GM12864 (cell line): ENCODE measurements around the gene NAA80.
"Not testable (repeated sequence)": the region's sequence is repeated elsewhere in the genome, so short reads cannot be mapped to it uniquely, and the experiment has no call there.

Source experiments
- DNase-seq: peaks from one replicate; pipeline ENCODE4 v3.0.0-alpha.2; 2011; ENCODE audit warnings: low read depth
- H3K4me3 ChIP-seq: 2 replicates; pipeline ENCODE4 v1.5.1; 2011; ENCODE audit warnings: mild to moderate bottlenecking, low read depth, low read length, control low read depth
- CTCF ChIP-seq: IDR thresholded peaks from 2 replicates; pipeline ENCODE4 v1.5.1; 2011; ENCODE audit warnings: low read depth, mild to moderate bottlenecking, moderate library complexity, low read length, control low read depth, inconsistent platforms; ENCODE audit errors: missing control alignments

NAA80 gene

DNA sequence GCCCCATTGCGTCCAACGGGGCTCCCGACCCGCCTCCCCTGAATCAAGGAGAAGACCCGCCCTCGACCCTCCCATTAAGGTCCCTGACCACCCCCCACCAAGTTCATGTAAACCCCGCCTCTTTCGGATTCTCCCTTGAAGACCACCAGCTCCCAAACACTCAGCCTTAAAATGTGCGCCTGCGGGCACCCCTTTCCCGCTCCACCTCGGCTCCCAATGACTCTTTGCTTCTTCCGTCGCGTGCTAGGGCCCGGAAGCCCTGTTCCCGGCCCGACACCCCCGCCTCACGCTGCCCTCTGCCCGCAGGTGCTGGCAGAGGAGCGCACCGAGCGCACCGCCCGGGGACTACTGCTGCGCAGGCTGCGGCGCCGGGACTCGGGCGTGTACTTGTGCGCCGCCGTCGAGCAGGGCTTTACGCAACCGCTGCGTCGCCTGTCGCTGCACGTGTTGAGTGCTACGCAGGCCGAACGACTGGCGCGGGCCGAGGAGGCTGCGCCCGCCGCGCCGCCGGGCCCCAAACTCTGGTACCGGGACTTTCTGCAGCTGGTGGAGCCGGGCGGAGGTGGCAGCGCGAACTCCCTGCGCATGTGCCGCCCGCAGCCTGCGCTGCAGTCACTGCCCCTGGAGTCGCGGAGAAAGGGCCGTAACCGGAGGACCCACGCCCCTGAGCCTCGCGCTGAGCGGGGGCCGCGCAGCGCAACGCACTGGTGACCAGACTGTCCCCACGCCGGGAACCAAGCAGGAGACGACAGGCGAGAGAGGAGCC, 23.0 kb downstream of the NAA80 start:
- H3K4me3 ChIP-seq, result no peak overlapping the region
- no peak for DNase-seq
- TF ChIP-seq CTCF, result no peak

GRCh38 chr3:50275141-50275995, 23.8 kb downstream of the NAA80 start:
- no peak for DNase-seq
- no peak for TF ChIP-seq CTCF
- H3K4me3 ChIP-seq, result no peak overlapping the region

GRCh38 chr3:50274371-50275104, 24.7 kb downstream of the NAA80 start:
- TF ChIP-seq CTCF, result peak; percentile 80
- DNase-seq, result peak; percentile 34
- H3K4me3 ChIP-seq, result no peak overlapping the region

GRCh38 chr3:50273689-50274065, 25.5 kb downstream of the NAA80 start:
- no peak for TF ChIP-seq CTCF
- H3K4me3 ChIP-seq, result no peak overlapping the region

DNA sequence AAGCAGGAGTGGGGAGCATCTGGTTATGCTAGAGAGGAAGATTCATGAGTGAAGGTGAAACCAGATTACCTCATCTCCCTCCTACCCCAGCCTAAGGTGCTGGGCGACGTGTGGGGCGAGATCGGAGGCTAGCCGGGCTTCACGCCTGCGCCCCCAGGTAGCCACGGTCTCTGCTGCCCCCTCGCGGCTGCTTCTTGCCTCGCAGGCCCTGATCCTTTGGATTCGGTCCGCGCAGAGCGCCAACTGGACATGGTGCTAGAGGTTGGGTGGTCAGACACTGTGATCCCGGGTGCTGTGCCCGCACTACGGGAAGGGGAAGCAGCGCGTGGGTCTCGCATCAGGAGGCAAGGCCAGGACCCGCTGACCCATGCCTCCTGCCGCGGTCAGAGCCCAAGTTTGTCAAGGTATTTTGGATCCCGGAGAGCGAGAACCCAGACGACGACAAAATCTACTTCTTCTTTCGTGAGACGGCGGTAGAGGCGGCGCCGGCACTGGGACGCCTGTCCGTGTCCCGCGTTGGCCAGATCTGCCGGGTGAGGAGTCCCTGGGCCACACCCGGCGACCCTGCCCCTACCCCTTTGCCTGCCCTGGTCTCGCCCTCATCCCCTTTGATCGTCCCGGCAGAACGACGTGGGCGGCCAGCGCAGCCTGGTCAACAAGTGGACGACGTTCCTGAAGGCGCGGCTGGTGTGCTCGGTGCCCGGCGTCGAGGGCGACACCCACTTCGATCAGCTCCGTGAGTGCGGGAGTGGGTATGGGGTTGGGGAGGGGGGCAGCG, 26.1 kb downstream of the NAA80 start:
- peak; percentile 49 for DNase-seq
- peak overlapping the region; percentile 2; the same call in 1 of the 2 replicates for H3K4me3 ChIP-seq

More at GRCh38 chr3:50273689-50274065, 25.5 kb downstream of the NAA80 start:
- DNase-seq, result no peak

GRCh38 chr3:50272538-50272910, 26.7 kb downstream of the NAA80 start:
- DNase-seq, H3K4me3 ChIP-seq: not testable (repeated sequence)

More for the DNA sequence above, 26.1 kb downstream of the NAA80 start:
- peak; percentile 97 for TF ChIP-seq CTCF
